GM12865 (cell line): Measurements from ENCODE around the gene ZBTB43.

Experiments
- DNase-seq: peaks from one replicate; pipeline ENCODE4 v3.0.0; 2010; ENCODE audit warnings: low read depth
- H3K4me3 ChIP-seq: 2 replicates; pipeline ENCODE4 v1.5.1; 2011; ENCODE audit warnings: mild to moderate bottlenecking, low read depth, low read length, control low read depth
- TF ChIP-seq, protein P1 (sequence below): IDR thresholded peaks from 2 replicates; pipeline ENCODE4 v1.5.1; 2011; ENCODE audit warnings: low read length, control low read depth, low read depth, inconsistent platforms; ENCODE audit not compliant: insufficient read depth; ENCODE audit errors: missing control alignments

The ZBTB43 gene

DNA sequence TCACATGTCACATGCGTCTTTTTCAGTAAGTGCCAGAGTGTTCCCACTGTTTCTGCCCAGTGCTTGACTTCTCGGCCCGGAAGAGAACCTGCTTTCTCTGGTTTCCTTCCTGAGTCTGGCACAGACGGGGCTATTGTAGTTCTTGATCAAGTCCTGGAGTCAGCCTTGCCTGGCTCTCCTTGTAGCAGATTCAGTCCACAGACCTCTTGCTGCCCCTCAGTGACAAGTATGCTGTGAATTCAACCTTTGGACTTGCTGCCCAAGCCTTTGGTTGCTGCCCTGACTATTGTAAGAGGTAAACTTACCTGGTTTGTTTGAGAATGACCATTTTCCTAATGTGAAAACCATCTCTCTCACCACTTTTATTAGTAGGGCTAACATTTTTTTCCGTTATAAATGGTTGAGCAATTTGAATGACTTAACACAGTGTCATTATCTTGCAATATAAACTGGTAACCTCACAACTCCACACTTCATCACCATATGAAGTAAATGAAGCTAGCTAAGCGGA is 80.3 kb downstream of the ZBTB43 start:
- TF ChIP-seq, protein P1, sequence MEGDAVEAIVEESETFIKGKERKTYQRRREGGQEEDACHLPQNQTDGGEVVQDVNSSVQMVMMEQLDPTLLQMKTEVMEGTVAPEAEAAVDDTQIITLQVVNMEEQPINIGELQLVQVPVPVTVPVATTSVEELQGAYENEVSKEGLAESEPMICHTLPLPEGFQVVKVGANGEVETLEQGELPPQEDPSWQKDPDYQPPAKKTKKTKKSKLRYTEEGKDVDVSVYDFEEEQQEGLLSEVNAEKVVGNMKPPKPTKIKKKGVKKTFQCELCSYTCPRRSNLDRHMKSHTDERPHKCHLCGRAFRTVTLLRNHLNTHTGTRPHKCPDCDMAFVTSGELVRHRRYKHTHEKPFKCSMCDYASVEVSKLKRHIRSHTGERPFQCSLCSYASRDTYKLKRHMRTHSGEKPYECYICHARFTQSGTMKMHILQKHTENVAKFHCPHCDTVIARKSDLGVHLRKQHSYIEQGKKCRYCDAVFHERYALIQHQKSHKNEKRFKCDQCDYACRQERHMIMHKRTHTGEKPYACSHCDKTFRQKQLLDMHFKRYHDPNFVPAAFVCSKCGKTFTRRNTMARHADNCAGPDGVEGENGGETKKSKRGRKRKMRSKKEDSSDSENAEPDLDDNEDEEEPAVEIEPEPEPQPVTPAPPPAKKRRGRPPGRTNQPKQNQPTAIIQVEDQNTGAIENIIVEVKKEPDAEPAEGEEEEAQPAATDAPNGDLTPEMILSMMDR, result no peak
- H3K4me3 ChIP-seq, result no peak overlapping the region
- no peak for DNase-seq

DNA sequence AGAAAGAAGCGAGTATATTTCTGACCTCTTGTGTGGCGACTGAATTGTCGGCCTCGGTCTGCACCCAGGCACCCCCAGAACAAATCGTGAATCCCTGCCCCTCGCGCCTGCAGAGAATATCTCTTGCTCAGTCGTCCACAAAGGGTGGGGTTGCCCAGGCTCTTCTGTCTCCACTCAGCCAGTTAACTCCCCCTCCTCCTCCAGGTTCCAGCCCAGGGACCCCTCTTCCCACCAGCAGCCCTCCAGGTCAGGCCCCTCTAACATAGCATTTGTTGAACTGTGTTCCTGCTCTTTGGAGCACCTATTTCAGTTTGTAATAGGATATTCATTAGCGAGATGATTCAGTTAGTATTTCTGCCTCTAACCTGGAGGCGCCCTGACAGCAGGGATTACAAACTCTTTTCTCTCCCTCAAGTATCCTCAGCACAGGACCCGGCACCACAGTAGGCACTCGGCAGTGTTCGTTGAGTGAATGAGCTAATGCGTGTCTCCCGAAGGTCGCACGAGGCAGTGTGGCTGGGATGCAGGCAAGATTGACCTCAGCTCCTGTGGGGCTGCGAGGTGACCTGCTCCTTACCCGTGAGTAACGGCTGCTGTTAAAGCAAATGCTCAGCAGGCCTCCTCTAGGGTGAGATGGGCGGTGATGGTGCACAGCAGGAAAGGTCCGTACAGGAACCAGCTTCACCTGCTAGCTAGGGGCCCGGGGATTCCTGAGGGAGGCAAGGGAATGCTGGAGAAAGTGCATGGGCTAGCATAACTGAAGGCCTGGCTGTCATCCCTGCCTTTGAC is 81.4 kb downstream of the ZBTB43 start:
- no peak for DNase-seq
- H3K4me3 ChIP-seq, result no peak overlapping the region
- TF ChIP-seq, protein P1, result no peak

DNA sequence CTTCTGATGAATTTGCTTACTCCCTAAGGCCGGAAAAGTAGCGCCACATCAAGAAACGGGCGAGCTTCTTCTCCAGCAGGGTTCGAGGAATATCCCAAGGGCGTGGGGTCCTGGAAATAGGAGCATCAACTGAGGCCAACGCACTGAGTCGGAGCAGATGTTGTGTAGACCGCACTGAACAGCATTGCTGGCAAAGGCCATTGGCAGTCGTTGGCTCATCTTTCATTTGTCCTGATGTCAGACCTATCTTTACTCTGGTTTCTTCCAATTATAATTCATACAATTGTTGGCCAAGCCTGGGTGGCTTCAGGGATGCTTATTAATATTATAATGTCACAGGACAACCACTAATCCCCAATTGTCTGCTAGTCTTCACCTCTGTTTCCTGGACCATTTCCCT is 82.1 kb downstream of the ZBTB43 start:
- TF ChIP-seq, protein P1, result no peak
- no peak overlapping the region for H3K4me3 ChIP-seq
- DNase-seq, result no peak
